DOHH2 (cell line): ENCODE measurements around the gene NFKBIE.

Experiments used
- H3F3A ChIP-seq: fragments of 200-600 bp; sonication (generic), shearing (Covaris generic); 2 replicates; pipeline ENCODE4 v1.6.0; 2016; ENCODE audit warnings: antibody characterized with exemption, mild to moderate bottlenecking; ENCODE audit not compliant: control insufficient read depth, insufficient read depth
- H3K27ac ChIP-seq: fragments of 200-600 bp; sonication (generic); 2 replicates; pipeline ENCODE4 v1.5.1; 2014; ENCODE audit warnings: low read depth, mild to moderate bottlenecking, low read length, moderate library complexity
- H3K27me3 ChIP-seq: fragments of 200-600 bp; sonication (generic); 2 replicates; pipeline ENCODE4 v1.6.1; 2014; ENCODE audit warnings: mild to moderate bottlenecking, low read length, mixed read lengths; ENCODE audit not compliant: control insufficient read depth
- H3K36me3 ChIP-seq: fragments of 200-600 bp; sonication (generic); 2 replicates; pipeline ENCODE4 v1.6.1; 2014; ENCODE audit warnings: mild to moderate bottlenecking, low read length, moderate library complexity, mixed read lengths; ENCODE audit not compliant: control insufficient read depth
- H3K4me1 ChIP-seq: fragments of 200-600 bp; sonication (generic); 2 replicates; pipeline ENCODE4 v1.6.1; 2014; ENCODE audit warnings: mild to moderate bottlenecking, low read length, mixed read lengths; ENCODE audit not compliant: control insufficient read depth
- H3K4me2 ChIP-seq: fragments of 200-600 bp; sonication (generic); 2 replicates; pipeline ENCODE4 v1.6.0; 2014; ENCODE audit warnings: mild to moderate bottlenecking, low read length, moderate library complexity
- H3K4me3 ChIP-seq: fragments of 200-600 bp; sonication (generic); 2 replicates; pipeline ENCODE4 v1.5.1; 2014; ENCODE audit warnings: mild to moderate bottlenecking, low read length, mixed read lengths
- H3K79me2 ChIP-seq: fragments of 200-600 bp; sonication (generic); 2 replicates; pipeline ENCODE4 v1.6.1; 2014; ENCODE audit warnings: mild to moderate bottlenecking, low read length, mixed read lengths; ENCODE audit not compliant: control insufficient read depth
- H3K9me2 ChIP-seq: fragments of 200-600 bp; sonication (generic); replicated peaks from 2 replicates; pipeline ENCODE4 v1.6.1; 2014; ENCODE audit warnings: mild to moderate bottlenecking, low read length, mixed read lengths; ENCODE audit not compliant: control insufficient read depth
- H3K9me3 ChIP-seq: fragments of 200-600 bp; sonication (generic); 2 replicates; pipeline ENCODE4 v1.6.1; 2014; ENCODE audit warnings: antibody characterized with exemption, low read length, mixed read lengths; ENCODE audit not compliant: control insufficient read depth, insufficient read depth
- H4K20me1 ChIP-seq: fragments of 200-600 bp; sonication (generic); 2 replicates; pipeline ENCODE4 v1.6.0; 2014; ENCODE audit warnings: low read depth, mild to moderate bottlenecking, antibody characterized with exemption, low read length, moderate library complexity; ENCODE audit not compliant: control insufficient read depth, insufficient read depth
- EZH2phosphoT487 ChIP-seq: fragments of 200-600 bp; sonication (generic); IDR thresholded peaks from 2 replicates; pipeline ENCODE4 v1.6.1; 2017; ENCODE audit warnings: borderline replicate concordance, mild to moderate bottlenecking, antibody characterized with exemption, low read length, moderate library complexity, mixed read lengths
- TF ChIP-seq, protein P1 (sequence below): fragments of 200-600 bp; sonication (generic); IDR thresholded peaks from one replicate; pipeline ENCODE4 v1.5.1; 2014; ENCODE audit warnings: antibody characterized with exemption, mild to moderate bottlenecking, low read depth, low read length; ENCODE audit not compliant: poor library complexity, severe bottlenecking

Gene NFKBIE

DNA sequence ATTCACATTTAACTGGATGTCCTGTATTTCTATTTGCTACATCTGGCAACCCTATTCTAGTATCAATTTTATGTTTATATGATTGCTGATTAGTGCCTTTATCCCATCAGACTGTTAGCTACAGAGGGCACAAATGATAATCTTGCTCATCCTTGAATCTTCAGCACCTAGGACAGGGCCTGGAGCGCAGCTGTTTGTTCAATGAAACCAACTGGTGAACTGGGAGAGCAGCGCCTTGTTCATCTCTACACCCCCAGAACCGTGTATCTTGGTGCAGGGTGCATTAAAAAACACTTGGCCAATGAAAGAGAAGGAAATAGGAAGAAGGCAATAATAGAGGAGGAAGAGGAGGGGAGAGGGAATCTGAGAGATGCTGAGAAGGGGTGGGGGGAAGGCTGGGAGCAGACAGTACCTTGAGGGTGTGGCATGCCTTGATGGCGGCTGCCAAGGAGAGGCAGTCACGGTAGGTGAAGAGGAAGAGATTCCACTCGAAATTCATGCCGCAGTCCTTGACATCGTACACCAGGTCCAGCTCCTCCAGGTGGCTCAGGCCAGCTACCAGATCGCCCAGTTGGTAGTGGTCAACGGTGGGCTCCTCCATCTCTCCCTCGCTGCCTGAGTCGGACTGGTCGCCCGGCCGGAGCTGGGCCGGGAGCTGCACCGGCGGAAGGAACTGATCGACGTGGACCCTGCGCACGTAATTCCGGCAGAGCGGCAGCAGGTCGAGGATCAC, 20.4 kb upstream of the NFKBIE start:
- Histone ChIP-seq H3K79me2 (no peaks in the 10 kb centered on the region), H3K27me3 (peaks cover 31% of the 10 kb centered on the region), H3K9me3 (no peaks in the 10 kb centered on the region), H3K36me3 (no peaks in the 10 kb centered on the region), H3K27ac (no peak overlapping the region), H3K4me3 (no peak overlapping the region), H3K4me2 (no peak overlapping the region), H4K20me1 (no peaks in the 10 kb centered on the region), H3K9me2 (no peaks in the 10 kb centered on the region), H3K4me1 (no peaks in the 10 kb centered on the region), H3F3A (no peaks in the 10 kb centered on the region)
- no peak for TF ChIP-seq EZH2phosphoT487
- TF ChIP-seq, protein P1, sequence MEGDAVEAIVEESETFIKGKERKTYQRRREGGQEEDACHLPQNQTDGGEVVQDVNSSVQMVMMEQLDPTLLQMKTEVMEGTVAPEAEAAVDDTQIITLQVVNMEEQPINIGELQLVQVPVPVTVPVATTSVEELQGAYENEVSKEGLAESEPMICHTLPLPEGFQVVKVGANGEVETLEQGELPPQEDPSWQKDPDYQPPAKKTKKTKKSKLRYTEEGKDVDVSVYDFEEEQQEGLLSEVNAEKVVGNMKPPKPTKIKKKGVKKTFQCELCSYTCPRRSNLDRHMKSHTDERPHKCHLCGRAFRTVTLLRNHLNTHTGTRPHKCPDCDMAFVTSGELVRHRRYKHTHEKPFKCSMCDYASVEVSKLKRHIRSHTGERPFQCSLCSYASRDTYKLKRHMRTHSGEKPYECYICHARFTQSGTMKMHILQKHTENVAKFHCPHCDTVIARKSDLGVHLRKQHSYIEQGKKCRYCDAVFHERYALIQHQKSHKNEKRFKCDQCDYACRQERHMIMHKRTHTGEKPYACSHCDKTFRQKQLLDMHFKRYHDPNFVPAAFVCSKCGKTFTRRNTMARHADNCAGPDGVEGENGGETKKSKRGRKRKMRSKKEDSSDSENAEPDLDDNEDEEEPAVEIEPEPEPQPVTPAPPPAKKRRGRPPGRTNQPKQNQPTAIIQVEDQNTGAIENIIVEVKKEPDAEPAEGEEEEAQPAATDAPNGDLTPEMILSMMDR = no peak

DNA sequence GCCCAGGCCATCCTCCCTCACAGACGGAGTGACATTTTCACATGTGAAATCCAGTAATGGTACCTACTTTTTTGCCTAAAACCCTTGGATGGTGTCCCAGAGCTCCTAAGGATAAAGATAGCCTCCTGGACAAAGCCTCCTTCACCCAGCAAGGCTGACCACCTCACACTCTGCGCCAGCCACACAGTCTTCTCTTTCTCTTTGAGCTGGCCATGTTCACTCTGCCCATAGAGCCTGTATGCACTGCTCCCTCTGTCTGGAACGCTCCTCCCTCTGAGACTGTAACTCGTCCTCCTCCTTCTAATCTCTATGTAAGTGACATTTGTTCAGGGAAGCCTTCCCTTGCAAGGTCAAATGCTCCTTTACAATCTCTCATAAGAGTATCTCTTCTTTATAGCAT, 19.5 kb upstream of the NFKBIE start:
- no peak overlapping the region for H3K27ac ChIP-seq
- no peaks in the 10 kb centered on the region for H4K20me1 ChIP-seq
- H3K4me1 ChIP-seq = no peaks in the 10 kb centered on the region
- TF ChIP-seq, protein P1 = no peak
- TF ChIP-seq EZH2phosphoT487 = no peak
- no peak overlapping the region for H3K4me3 ChIP-seq
- peaks cover 29% of the 10 kb centered on the region for H3K27me3 ChIP-seq
- H3K36me3 ChIP-seq = no peaks in the 10 kb centered on the region
- no peaks in the 10 kb centered on the region for H3K9me2 ChIP-seq
- H3K9me3 ChIP-seq = no peaks in the 10 kb centered on the region
- no peaks in the 10 kb centered on the region for H3F3A ChIP-seq
- no peaks in the 10 kb centered on the region for H3K79me2 ChIP-seq
- H3K4me2 ChIP-seq = no peak overlapping the region

DNA sequence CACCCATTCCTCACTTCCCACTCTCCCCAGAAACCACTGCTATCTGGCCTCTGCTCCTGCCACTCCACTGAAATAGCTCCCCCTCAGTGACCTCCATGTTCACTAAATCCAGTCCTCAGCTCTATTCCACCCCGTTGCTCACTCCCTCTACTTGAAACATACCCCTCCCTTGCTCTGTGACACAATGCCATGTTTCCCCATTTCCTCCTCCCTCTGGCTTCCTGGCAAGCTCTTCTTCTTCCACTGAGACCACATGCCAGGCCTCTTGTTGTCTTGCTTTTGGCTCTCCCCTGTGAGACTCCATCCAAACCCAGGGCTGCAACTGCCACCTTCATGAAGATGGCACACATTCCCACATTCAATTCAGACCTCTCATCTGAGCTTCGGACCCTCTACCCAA, 18.8 kb upstream of the NFKBIE start:
- peaks cover 29% of the 10 kb centered on the region for H3K27me3 ChIP-seq
- H3K9me3 ChIP-seq = no peaks in the 10 kb centered on the region

More for the DNA sequence above, 18.8 kb upstream of the NFKBIE start:
- Histone ChIP-seq H3F3A (no peaks in the 10 kb centered on the region), H3K9me2 (no peaks in the 10 kb centered on the region), H3K4me3 (no peak overlapping the region), H3K36me3 (no peaks in the 10 kb centered on the region), H3K27ac (no peak overlapping the region), H3K4me2 (no peak overlapping the region), H4K20me1 (no peaks in the 10 kb centered on the region), H3K79me2 (no peaks in the 10 kb centered on the region), H3K4me1 (no peaks in the 10 kb centered on the region)
- TF ChIP-seq EZH2phosphoT487 = no peak
- TF ChIP-seq, protein P1 = no peak
